Ovary (tissue), 9 donors: Measurements from ENCODE around the gene CCDC171. TPM values are rescaled to one million over a fixed set of nuclear protein-coding genes. Genes with fewer than 3 reads are reported as not detected.

ENCODE experiments used
- DNase-seq, 5 donors: peaks; one replicate each; pipeline ENCODE4 v3.0.0-alpha.2; 2019 to 2020
- H3K27ac ChIP-seq, 2 donors: fragments of 200-600 bp; one replicate each; pipeline versions ENCODE4 v1.5.1 to v1.8.0; 2019 to 2022
- H3K27me3 ChIP-seq: fragments of 200-600 bp; one replicate; pipeline ENCODE4 v1.8.0; 2022
- H3K36me3 ChIP-seq: fragments of 200-600 bp; sonication (generic); one replicate; pipeline ENCODE4 v1.5.1; 2019
- H3K4me1 ChIP-seq: one replicate; pipeline ENCODE4 v1.8.1; 2013; ENCODE audit warnings: mild to moderate bottlenecking, moderate library complexity; ENCODE audit not compliant: insufficient read depth
- H3K4me3 ChIP-seq: fragments of 200-600 bp; sonication (generic); one replicate; pipeline ENCODE4 v1.5.1; 2017
- H3K9me3 ChIP-seq, 2 donors: fragments of 200-600 bp in 1 of 2; sonication (generic) in 1 of 2; one replicate each; pipeline versions ENCODE4 v1.5.1 to v1.8.1; 2013 to 2019; ENCODE audit warnings: mild to moderate bottlenecking in 1 of 2, moderate library complexity in 1 of 2
- EP300 ChIP-seq: sonication (generic); formaldehyde crosslinking; IDR thresholded peaks from one replicate; pipeline ENCODE4 v1.6.1; 2017; ENCODE audit warnings: antibody characterized with exemption
- POLR2A ChIP-seq: fragments of 450-650 bp; IDR thresholded peaks from one replicate; pipeline ENCODE4 v1.6.1; 2017; ENCODE audit warnings: antibody characterized with exemption, mild to moderate bottlenecking, moderate library complexity
- WGBS, 3 donors: extraction: QIAGEN DNeasy Blood & Tissue Kit in 1 of 3; methylation state at CpG; one replicate each; pipeline versions ENCODE4 v1.1.5 to v1.1.7; 2013 to 2017; 5-methylcytosine and 5-hydroxymethylcytosine counted together
- intact Hi-C, 4 donors: fragments of 100-400 bp; cut with DNase I; formaldehyde crosslinking; loops; one replicate each; pipeline versions ENCODE4 v1.11.0 to v1.15.1; 2022 to 2023
- polyA plus RNA-seq, 2 donors: library from polyadenylated mRNA; stranded (reverse); fragments of 200-250 nt in 1 of 2; fragments of 350-450 nt in 1 of 2; fragmentation: Illumina TruSeq in 1 of 2; extraction: RNeasy Lipid Tissue Mini Kit (QIAGEN cat#74804) in 1 of 2; gene quantifications; one replicate each; pipeline ENCODE4 v1.2.3, GENCODE V29; 2013 to 2014
- small RNA-seq: library from RNA; depleted of rRNA; stranded (forward); fragments of <200 nt; gene quantifications from one replicate; pipeline ENCODE3, GENCODE V24; 2016
- total RNA-seq, 7 donors: library from RNA; depleted of rRNA in 2 of 7; stranded (reverse); fragments of >200 nt in 2 of 7; fragmentation: NEBNext Ultra II Directional in 3 of 7; extraction: Animal tissue kit (Norgen Biotek cat#: 25700) in 3 of 7; gene quantifications; one replicate each; pipeline versions ENCODE4 v1.1.0 to v1.2.4, GENCODE V29; 2016 to 2023
- TF ChIP-seq, protein P1 (sequence below), 3 donors: fragments of 450-650 bp in 2 of 3; fragments of 200-600 bp in 1 of 3; IDR thresholded peaks; one replicate each; pipeline versions ENCODE4 v1.5.1 to v1.8.0; 2016 to 2022; ENCODE audit warnings: antibody characterized with exemption in 3 of 3, mild to moderate bottlenecking in 1 of 3
- donor health status: DM: no; HTN: no; CAD: no; lungs with moderate emphysema.
- donor health status: DM: no; HTN: no; CAD: no.
- donor health status: Bipolar disorder and iron deficiency.
- donor health status: DM: yes; HTN: yes; CAD: no.
- donor health status: DM: no; HTN: no; CAD: no.
- donor health status: DM: yes; HTN: yes; CAD: no.

The CCDC171 gene
- total and polyA plus RNA-seq, 9 donors, result 2.0 to 6.1 (median 5.0) TPM

DNA sequence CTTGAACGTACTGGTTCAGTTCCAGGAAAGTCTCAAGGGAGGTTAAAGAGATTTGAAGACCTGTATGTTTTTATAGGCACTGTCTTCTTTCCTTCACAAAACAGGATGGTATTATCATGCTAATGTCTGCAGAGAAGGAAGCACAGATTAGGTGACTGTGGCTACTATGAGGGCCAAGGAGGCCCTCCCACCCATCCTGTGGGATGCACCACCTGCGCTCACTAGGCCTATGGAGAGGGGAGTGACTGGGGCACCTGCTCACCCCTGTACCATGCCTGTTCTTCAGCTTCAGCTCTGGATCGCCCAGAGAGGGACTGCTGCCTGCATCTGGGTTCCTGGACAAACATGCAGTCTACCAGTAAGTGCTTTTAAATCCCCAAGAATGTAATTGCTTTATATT, 469.4 kb downstream of the CCDC171 start:
- WGBS, 3 donors, result 84 to 92% (median 91%) methylated on average over 3 of the region's 3 CpGs
- TF ChIP-seq POLR2A (no peak), EP300 (no peak)
- TF ChIP-seq, protein P1, sequence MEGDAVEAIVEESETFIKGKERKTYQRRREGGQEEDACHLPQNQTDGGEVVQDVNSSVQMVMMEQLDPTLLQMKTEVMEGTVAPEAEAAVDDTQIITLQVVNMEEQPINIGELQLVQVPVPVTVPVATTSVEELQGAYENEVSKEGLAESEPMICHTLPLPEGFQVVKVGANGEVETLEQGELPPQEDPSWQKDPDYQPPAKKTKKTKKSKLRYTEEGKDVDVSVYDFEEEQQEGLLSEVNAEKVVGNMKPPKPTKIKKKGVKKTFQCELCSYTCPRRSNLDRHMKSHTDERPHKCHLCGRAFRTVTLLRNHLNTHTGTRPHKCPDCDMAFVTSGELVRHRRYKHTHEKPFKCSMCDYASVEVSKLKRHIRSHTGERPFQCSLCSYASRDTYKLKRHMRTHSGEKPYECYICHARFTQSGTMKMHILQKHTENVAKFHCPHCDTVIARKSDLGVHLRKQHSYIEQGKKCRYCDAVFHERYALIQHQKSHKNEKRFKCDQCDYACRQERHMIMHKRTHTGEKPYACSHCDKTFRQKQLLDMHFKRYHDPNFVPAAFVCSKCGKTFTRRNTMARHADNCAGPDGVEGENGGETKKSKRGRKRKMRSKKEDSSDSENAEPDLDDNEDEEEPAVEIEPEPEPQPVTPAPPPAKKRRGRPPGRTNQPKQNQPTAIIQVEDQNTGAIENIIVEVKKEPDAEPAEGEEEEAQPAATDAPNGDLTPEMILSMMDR (IDR thresholded peaks at IDR 0.05), result no peak
- no peak overlapping the region for H3K4me3 ChIP-seq
- H3K9me3 ChIP-seq, result peaks cover 0 to 3% of the 10 kb centered on the region in 2 donors
- no peaks in the 10 kb centered on the region for H3K27me3 ChIP-seq
- H3K27ac ChIP-seq, result no peak overlapping the region
- intact Hi-C loops, result no loop called here
- DNase-seq, result no peak
- H3K4me1 ChIP-seq, result no peaks in the 10 kb centered on the region
- no peaks in the 10 kb centered on the region for H3K36me3 ChIP-seq

DNA sequence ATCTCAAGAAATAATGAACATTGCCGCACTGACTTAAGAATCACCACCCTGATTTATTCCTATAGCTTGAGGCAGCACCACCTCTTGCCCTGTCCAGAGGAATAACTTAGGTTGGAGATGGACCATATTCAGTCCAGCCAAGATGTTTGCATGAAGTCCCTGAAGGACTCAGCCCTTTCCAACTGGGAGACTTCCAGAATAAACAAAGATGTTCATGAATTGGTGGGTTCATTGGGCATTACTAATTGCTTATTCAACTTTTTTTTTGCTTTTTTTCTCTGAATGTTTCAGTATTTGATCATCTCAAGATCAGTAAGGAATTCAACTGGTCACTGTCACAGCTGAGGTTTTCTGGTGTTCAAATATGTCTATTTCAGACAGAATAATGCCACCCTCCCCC, 470.6 kb downstream of the CCDC171 start:
- H3K4me1 ChIP-seq, result no peaks in the 10 kb centered on the region
- H3K9me3 ChIP-seq, result no peaks in the 10 kb centered on the region
- no peak overlapping the region for H3K27ac ChIP-seq
- WGBS, 3 donors, result 42 to 96% (median 94%) methylated on average over 1 of the region's 1 CpG
- no peaks in the 10 kb centered on the region for H3K27me3 ChIP-seq
- DNase-seq, result no peak
- no peak for TF ChIP-seq EP300
- TF ChIP-seq POLR2A, result no peak
- intact Hi-C loops, result no loop called here
- H3K4me3 ChIP-seq, result no peak overlapping the region
- H3K36me3 ChIP-seq, result no peaks in the 10 kb centered on the region

Small RNA genes within 50 kb of the gene (small RNA-seq; reads per million reads assigned to genes)
- gene AL513423.1 (not detected), gene HMGN2P16 (not detected), gene RN7SL98P (not detected), gene RNU6-14P (not detected), gene RNU6-246P (not detected)

Other genes starting within 250 kb of the CCDC171 start
- gene TTC39B, start 245.8 kb upstream of the CCDC171 start, total RNA-seq, result 10 to 100 TPM in 6 of 7 donors, 1 to 10 TPM in 1; 8.6 to 26.0 (median 15.3) TPM
- 1 to 10 TPM; 2.9 to 7.4 TPM for gene TTC39B, start 245.8 kb upstream of the CCDC171 start, polyA plus RNA-seq
- gene SNAPC3, start 130.2 kb upstream of the CCDC171 start, total RNA-seq, result 10 to 100 TPM; 18.8 to 32.3 (median 26.2) TPM
- gene SNAPC3, start 130.2 kb upstream of the CCDC171 start, polyA plus RNA-seq, result 10 to 100 TPM; 15.8 to 30.3 TPM
- gene PSIP1, start 42.1 kb upstream of the CCDC171 start, total RNA-seq, result 100 to 1,000 TPM in 1 of 7 donors, 10 to 100 TPM in 6; 71.6 to 104 (median 81.2) TPM
- gene PSIP1, start 42.1 kb upstream of the CCDC171 start, polyA plus RNA-seq, result 10 to 100 TPM; 69.5 to 95.3 TPM